Osteocyte (in vitro differentiated cells): ENCODE results near the gene STAT4. TPM values are rescaled to one million over a fixed set of nuclear protein-coding genes. Genes with fewer than 3 reads are reported as not detected.

Experiments used
- DNase-seq: peaks from one replicate; pipeline ENCODE4 v3.0.0; 2021; ENCODE audit warnings: mixed read lengths; ENCODE audit not compliant: unreplicated experiment; ENCODE audit errors: extremely low spot score
- H3K27ac Mint-ChIP-seq: one replicate; pipeline ENCODE4 v1.8.0; 2021; ENCODE audit warnings: mild to moderate bottlenecking, mixed read lengths; ENCODE audit not compliant: unreplicated experiment
- H3K27me3 Mint-ChIP-seq: one replicate; pipeline ENCODE4 v1.8.0; 2021; ENCODE audit warnings: mixed read lengths; ENCODE audit not compliant: unreplicated experiment
- H3K36me3 Mint-ChIP-seq: one replicate; pipeline ENCODE4 v1.8.0; 2021; ENCODE audit warnings: mixed read lengths; ENCODE audit not compliant: unreplicated experiment
- H3K4me1 Mint-ChIP-seq: one replicate; pipeline ENCODE4 v1.8.0; 2021; ENCODE audit warnings: mixed read lengths; ENCODE audit not compliant: unreplicated experiment
- H3K4me3 Mint-ChIP-seq: one replicate; pipeline ENCODE4 v1.8.0; 2021; ENCODE audit warnings: mild to moderate bottlenecking, moderate library complexity, mixed read lengths; ENCODE audit not compliant: unreplicated experiment
- H3K9me3 Mint-ChIP-seq: one replicate; pipeline ENCODE4 v1.8.0; 2021; ENCODE audit warnings: mixed read lengths; ENCODE audit not compliant: unreplicated experiment
- CTCF ChIP-seq: fragments of 200-600 bp; sonication (generic); IDR thresholded peaks from 2 replicates; pipeline ENCODE4 v1.5.0; 2021; ENCODE audit warnings: antibody characterized with exemption, mild to moderate bottlenecking, moderate library complexity
- total RNA-seq: library from RNA; stranded (reverse); gene quantifications from 2 replicates; pipeline ENCODE4 v1.2.1, GENCODE V29; 2021

Gene STAT4
- total RNA-seq, 1 donor from 2014 or later, result 1.3 TPM

GRCh38 chr2:191165176-191165643, 14.4 kb upstream of the STAT4 start:
- no peak for DNase-seq
- Mint-ChIP-seq H3K27ac (peak overlapping the region; percentile 71), H3K4me3 (no peak overlapping the region)

GRCh38 chr2:191158747-191159146, 8.0 kb upstream of the STAT4 start:
- peaks cover 5% of the 10 kb centered on the region for H3K9me3 Mint-ChIP-seq
- DNase-seq, result no peak
- no peaks in the 10 kb centered on the region for H3K36me3 Mint-ChIP-seq
- H3K4me1 Mint-ChIP-seq, result no peaks in the 10 kb centered on the region
- H3K27ac Mint-ChIP-seq, result no peak overlapping the region
- peaks cover 7% of the 10 kb centered on the region for H3K27me3 Mint-ChIP-seq
- TF ChIP-seq CTCF, result no peak
- no peak overlapping the region for H3K4me3 Mint-ChIP-seq

More at GRCh38 chr2:191165176-191165643, 14.4 kb upstream of the STAT4 start:
- H3K36me3 Mint-ChIP-seq, result no peaks in the 10 kb centered on the region
- H3K9me3 Mint-ChIP-seq, result peaks cover 5% of the 10 kb centered on the region
- H3K4me1 Mint-ChIP-seq, result peaks cover 45% of the 10 kb centered on the region
- peak; percentile 78 for TF ChIP-seq CTCF
- peaks cover 7% of the 10 kb centered on the region for H3K27me3 Mint-ChIP-seq

- Mint-ChIP-seq H3K27ac (no peak overlapping the region), H3K9me3 (peaks cover 5% of the 10 kb centered on the region), H3K4me1 (no peaks in the 10 kb centered on the region), H3K36me3 (no peaks in the 10 kb centered on the region), H3K4me3 (no peak overlapping the region), H3K27me3 (peaks cover 2% of the 10 kb centered on the region)
- no peak for DNase-seq
- TF ChIP-seq CTCF, result no peak
Measured at GRCh38 chr2:191158193-191158592, 7.4 kb upstream of the STAT4 start.

- Mint-ChIP-seq H3K36me3 (no peaks in the 10 kb centered on the region), H3K9me3 (no peaks in the 10 kb centered on the region), H3K27me3 (no peaks in the 10 kb centered on the region), H3K4me3 (no peak overlapping the region), H3K27ac (no peak overlapping the region), H3K4me1 (peaks cover 6% of the 10 kb centered on the region)
- no peak for DNase-seq
- TF ChIP-seq CTCF, result peak; percentile 74
Measured at GRCh38 chr2:191155608-191156071, 4.8 kb upstream of the STAT4 start.

GRCh38 chr2:191153716-191154115, 2.9 kb upstream of the STAT4 start:
- Mint-ChIP-seq H3K4me3 (no peak overlapping the region), H3K36me3 (no peaks in the 10 kb centered on the region), H3K4me1 (peaks cover 10% of the 10 kb centered on the region), H3K9me3 (no peaks in the 10 kb centered on the region), H3K27me3 (peaks cover 3% of the 10 kb centered on the region), H3K27ac (no peak overlapping the region)
- DNase-seq, result no peak
- no peak for TF ChIP-seq CTCF
